GM21381 (cell line): ENCODE results near the gene TSPEAR.
"Not testable (repeated sequence)": the region's sequence is repeated elsewhere in the genome, so short reads cannot be mapped to it uniquely, and the experiment has no call there.

ENCODE experiments used
- ATAC-seq: cut with Tn5 transposase; IDR thresholded peaks from one replicate; pipeline ENCODE4 v1.9.1; 2021; ENCODE audit warnings: mild to moderate bottlenecking, moderate library complexity; ENCODE audit not compliant: unreplicated experiment

TSPEAR gene

DNA sequence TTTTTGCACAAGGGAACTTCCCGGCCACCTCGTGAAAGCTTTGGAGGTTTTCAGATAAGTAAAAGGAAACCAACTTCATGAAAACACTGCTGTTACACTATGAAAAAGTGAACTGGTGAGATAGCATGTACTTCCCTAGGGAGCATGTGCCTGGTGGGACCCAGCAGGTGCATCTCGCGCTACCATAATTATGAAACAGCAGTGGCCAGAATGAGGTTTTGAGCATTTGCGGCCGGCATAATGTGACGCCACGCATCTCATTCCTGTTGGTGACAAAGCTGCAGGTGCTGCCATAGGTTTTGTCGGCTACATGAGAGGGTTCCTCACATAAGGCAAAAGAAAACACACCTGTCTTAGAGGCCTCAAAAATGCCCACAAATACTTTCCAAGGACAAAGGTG is 154.5 kb downstream of the TSPEAR start:
- no peak for ATAC-seq

DNA sequence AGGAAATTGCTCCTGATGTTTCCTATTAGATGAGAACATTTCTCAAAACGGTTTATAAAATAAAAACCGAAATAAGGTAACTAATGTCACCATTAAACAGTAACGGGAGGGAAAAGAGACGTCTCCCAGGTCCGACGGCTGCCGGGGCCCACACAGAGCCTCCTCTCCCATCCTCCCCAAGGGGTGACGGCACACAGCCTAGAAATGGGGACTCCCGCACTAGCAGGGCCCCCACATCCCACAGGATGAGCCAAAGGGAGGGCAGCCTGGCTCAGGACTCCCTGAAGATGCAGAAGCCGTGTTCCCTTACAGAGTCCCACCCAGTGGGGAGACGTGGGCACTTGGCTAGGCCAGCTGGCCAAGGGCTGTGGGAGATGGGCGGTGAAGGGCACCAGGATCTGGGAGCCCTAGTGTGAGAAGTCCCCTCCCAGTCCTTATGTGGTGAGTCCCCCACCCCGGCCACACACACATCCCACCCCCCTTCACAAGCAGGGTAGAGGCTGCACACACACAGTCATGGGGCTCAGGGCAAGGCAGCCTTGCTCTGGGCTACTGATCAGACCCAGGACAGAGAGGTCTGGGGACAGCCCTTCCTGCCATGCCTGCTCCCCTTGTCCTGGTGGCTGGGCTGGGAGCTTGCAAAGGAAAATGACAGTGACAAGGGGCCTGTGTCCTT is 156.0 kb downstream of the TSPEAR start:
- no peak for ATAC-seq

DNA sequence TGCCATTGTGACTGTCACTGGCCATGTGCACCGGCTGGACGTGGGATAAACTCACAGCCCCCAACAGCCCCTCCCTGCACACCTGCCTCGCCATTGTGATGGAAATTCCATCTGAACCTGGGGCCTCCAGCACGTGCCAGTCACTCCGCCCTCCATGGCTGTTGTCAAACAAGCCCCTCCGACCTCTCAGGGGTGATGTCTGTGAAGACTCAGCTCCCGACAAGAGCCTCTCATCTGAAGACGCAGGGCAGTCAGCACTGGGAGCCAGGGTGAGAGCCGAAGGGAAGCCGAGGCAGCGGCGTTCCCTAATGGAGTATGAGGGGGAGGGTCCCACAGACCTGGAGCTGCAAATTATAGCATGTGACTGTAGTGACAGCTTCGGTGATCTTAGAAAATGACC is 158.7 kb downstream of the TSPEAR start:
- no peak for ATAC-seq

DNA sequence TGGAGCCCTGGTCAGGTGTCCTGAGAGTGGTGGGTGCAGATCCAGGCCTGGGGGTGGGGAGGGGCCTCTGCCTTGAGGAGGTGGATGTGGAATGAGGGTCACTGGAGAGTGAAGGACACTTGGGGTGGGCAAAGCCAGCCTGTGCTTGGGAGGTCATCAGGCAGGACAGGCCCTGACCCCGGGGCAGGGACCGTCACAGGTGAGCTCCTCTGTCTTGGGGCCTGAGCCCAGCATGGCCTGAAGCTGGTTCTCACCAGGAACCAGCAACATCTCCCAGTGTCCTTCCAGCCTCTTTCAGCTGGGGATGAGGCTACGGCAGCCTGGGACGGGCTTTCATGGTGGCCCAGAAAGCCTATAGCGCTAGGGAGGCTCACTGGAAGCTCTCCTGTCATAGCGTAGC is 159.2 kb downstream of the TSPEAR start:
- ATAC-seq = no peak

DNA sequence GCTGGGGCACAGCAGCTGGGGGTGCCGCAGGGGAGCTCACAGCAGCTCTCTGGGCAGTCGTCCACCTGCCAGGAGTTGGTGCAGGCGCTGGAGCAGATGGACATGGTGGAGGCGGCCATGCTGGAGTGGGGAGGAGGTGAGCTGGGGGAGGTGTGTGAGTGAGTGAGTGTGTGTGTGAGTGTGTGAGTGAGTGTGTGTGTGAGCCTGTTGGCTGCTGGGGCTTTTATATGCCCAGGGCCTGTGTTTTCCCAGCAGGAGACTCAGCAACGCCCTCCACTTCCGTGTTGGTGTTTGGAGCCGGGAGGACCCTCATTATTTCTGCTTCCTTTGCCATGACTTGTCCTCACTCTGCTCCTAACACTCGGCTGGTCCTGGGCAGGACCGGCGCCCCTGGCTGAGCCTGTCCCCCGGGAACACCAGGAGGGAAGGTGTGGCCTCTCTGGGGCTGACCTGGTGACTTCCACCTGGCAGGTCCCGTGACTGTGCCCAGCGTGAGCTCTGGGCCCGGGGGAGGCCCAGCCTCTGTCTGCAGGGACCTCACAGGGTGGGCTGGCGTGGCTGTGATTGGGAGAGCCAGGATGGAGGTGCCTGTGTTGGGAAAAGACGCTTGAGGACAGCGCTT is 159.9 kb downstream of the TSPEAR start, which contains the start of gene KRTAP10-2:
KRTAP10-2 (minus strand) TSS at position 166 of the 622 bp plus-strand sequence; CDS start at position 119, 47 bp downstream.
- no peak for ATAC-seq

DNA sequence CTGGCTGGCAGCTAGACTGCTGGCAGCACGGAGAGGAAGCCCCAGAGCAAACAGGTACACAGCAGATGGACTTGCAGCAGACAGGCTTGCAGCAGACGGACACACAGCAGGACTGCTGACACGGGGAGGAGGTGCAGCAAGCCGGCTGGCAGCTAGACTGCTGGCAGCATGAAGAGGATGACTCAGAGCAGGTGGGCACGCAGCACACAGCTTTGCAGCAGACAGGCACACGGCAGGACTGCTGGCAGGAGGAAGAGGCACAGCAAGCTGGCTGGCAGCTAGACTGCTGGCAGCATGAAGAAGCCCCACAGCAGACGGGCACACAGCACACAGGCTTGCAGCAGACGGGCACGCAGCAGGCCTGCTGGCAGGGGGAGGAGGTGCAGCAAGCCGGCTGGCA is 160.6 kb downstream of the TSPEAR start:
- no peak for ATAC-seq

DNA sequence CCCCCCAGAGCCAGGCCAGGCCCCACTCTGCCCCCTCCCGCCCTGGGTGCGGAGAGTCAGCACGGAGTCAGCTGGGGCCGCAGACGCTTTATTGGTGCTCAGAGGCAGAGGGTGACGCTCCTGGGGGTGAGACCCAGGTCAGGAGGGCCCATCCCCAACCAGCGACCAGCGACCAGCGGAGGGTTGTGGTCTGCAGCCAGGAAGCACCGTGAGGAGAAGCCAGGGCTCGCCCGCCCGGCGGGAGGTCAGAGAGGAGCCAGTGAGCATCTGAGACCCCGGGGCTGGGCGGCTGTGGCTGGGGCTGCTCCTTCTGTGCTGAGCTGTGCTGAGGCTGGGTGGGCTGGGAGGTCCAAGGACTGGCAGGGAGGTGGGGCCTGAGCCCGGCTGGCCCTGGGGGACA is 161.1 kb downstream of the TSPEAR start:
- ATAC-seq = not testable (repeated sequence)

DNA sequence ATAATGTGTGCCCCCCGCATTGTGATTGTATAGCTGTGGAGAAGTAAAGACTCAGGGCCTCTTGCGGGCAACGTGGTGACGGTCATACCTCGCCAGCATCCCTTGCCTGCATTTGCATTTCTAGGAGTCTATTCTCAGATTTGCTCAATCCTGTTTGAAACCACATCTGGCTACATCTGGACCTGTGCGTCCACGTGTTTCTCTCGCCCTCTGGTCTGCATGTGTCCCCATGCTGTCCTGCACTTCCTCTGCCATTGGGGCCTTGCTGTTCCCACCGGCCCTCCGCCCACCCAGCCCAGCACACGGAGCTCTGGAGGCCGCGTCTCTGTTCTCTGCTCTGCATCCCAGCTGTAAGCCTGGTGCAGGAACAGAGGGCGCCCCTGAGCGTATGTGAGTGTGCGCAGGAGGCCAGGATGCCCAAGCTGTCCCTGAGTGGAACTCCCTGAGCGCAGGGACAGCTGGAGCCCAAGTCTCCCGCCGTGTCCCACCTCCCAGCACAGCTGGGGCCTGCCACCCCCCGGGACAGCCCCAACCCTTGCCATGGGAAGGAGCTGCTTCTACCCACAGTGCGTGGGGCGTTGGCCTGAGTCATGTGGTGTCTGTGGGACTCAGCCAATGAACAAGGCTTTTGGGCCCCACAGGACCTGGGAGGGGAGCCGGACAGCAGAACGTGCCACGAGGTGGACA is 161.7 kb downstream of the TSPEAR start:
- no peak for ATAC-seq

DNA sequence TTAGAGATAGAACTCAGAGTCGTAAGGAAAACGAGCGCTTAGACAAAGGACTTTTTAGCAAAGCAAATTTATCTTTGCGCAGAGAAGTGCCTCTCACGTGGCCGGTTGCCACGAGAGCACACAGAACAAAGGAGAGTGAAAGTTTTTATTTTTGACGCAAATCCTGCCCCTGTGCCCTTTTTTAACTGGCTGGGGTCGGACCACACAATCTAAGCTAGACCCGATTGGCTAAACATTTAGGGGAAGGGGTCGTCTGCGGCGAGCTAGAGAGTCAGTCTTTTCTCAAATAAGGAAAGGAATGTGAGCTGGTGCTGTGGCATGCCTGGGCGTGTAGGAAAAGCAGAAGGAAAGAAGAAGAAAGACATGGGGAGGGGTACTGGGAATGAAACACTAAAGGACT is 162.4 kb downstream of the TSPEAR start:
- no peak for ATAC-seq

DNA sequence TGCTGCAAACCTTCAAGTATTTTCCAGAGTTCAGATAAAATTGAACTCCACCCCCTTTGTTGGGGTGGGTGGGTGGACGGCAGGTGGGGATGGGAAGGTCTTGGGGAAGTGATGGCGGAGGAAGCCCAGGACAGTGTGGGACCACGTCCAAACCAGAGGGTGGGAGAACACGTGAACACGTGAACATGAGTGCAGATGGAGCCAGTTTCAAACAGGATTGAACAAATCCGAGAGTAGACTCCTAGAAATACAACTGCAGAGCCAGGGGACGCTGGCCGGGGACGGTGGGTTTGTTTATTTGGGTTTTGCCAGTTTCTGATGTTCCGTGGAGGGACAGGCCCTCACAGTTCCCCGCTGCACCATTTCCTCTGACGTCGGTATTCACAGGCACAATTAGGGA is 163.0 kb downstream of the TSPEAR start:
- ATAC-seq = no peak

DNA sequence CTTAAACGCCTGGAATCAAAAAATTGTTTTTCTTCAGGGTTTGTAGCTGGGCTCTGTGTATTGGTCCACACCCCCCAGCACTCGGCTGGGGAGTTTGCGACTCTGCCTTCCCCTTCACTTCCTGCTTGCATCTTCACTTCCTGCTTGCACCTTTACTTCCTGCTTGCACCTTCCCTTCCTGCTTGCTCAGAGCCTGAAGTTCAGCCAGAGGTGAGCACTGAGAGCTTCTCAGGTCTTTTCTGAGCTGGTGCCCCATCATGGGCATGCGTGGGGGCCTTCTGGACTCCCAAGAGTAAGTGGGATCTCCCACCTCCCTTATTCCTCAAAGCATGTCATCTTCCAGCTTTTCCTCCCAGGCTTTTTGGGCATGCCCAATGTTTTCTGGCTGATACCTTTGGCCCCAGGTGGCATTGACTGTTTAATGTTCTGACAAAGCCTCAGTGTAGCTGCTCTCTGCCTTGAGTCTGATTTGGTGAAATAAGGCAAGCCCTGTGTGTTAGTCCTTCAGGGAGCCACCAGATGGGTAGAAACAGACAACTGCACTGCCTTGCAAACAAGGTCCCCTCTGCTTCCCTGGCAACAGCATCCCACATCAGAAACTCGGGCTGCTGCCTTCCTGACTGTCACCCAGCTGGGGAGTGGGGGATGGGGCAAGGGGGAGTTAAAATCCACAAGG is 163.6 kb downstream of the TSPEAR start:
- no peak for ATAC-seq

DNA sequence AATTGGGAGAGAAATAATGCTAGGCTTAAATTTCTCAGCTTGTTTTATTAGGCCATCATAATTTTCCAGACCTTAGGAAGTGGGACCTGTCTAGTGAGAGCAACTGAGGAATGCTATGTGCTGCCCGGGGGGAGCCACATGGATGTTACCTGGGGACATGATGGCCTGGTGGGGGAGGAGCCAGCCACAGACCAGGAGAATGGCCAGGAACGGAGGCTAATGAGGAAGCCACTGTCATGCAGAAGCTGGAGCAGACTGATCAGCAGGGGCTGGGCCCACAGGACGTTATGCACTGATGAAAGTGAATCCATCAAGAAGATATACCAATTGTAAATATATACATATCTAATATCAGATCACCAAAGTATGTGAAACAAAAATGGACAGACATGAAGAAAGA is 166.8 kb downstream of the TSPEAR start:
- ATAC-seq = no peak

DNA sequence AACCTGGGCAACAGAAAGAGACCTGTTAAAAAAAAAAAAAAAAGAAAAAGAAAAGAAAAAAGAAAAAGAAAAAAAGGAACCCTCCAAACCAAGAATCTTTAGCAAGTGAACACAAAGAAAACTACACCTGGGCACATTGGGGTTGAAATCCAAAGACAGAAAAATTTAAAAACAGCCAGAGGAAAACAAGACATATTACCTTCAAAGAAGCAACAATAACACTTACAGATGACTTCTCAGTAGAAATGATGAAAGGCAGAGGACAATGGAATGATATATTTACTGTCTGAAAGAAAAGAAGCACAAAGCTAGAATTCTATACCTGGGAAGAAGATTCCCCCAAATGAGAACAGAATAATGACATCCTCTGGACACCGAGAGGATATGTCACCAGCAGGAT is 168.7 kb downstream of the TSPEAR start:
- ATAC-seq = no peak

DNA sequence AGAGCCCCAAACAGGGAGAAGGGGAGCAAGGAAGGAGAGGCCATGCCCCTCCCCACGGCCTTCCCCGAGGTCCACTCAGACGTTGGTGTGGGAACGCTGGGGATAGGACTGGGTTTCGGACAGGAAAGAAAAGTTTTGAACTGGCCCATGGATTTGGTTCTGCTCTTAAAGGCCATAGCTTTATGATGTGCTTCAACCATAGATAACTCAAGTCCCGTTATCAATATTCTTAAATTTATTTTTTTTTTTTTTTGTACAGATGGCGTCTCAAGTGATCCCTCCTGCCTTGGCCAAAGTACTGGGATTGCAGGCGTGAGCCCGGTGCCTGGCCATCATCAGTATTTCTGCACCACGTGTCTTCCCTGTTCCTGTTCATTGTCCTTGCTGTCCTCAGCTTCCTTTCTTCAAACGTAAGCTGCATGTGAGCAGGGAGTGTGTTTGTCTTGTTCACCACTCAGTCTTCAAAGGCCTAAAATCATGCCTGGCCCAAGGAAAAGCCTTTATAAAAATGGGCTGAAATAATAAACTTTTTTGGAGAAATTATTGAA is 170.6 kb downstream of the TSPEAR start:
- no peak for ATAC-seq

DNA sequence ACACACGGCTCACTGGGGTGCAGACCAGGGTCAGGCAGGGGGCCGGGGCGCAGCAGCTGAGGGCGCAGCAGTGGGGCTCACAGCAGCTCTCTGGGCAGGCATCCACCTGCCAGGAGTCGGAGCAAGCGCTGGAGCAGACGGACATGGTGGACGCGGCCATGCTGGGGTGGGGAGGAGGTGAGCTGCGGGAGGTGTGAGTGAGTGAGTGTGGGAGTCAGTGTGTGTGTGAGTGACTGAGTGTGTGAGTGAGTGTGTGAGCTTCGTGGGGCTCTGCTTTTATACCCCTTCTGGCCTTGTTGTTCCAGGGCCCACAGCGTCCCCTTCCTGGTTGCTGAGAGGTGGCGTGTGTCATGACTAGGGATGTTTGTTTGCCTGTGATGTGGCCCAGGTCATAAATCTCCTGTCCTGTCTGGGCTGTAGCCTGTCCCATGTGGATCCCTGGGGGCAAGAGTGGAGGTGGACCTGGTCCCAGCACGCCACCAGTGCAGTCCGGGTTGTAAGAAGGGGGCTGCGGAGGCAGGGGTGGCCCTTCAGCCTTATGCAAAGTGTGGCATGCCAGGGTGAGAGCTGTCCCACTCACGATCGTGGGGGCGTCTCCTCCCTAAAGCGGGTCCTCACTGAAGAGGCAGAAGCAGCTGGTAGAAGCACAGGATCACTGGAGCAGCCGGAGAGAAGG is 171.2 kb downstream of the TSPEAR start, which contains the start of gene KRTAP10-1:
KRTAP10-1 (minus strand) TSS at position 205 of the 676 bp plus-strand sequence; CDS start at position 160, 45 bp downstream.
- ATAC-seq = no peak

DNA sequence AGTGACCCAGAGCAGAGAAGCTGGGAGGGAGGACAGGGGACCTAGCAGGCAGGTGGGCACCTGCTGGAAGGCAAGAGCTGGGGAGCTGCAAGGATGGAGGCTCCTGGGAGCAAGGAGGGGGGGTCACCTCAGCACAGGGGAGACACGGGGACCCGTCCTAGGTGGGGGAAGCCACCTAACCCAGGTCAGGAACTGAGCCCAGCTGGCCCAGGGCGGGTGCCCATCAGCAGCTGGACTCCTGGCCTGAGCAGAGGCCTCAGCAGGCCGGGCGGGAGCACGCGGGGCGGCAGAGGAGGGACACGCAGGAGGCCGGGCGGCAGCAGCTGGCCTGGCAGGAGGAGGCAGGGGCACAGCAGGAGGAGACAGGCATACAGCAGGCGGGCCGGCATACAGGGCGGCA is 172.3 kb downstream of the TSPEAR start:
- ATAC-seq = no peak

DNA sequence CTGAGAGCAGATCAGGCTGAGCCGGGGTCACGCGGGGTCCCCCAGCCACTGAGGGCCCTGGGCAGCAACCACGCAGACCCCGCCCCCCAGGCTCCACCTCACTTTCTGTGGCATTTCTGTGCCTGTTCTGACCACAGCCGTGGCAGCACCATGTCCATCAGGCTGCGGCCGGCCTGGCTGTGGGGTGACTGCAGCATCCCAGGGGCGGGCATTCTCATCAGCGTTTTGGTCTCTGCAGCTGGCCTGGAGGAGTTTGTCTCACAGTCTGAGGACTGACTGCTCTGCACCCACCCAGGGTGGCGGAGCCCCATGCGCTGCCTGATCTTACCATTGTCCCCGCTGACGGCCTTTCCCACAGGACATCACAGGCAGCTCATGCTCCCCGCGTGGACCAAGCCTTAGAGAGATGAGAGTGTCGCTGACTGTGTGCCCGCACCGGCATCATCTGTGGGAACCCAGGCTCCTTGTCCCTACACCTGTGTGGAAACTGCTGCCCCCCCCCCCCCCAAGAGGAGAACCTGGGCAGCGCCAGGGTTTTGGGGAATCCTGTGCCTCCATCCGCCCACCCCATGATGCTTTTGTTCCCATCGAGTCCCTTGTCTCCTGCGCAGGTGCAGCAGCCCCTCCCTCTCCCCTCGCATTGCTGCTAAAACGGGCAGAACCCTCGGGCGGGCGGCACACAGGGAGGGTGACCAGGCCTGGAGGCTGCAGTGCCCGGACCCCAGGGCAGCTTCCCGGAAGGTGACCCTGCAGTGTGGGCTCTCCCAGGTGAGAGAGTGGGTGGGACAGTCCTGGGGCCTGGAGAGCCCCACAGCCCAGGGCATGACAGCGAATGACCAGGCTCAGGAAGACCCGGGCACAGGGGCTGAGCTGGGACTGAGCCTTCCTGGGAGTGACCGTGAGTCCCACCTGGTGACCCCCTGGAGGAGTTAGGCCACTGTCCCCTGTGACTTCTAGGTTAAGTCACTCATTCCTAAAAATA is 173.2 kb downstream of the TSPEAR start:
- no peak for ATAC-seq

DNA sequence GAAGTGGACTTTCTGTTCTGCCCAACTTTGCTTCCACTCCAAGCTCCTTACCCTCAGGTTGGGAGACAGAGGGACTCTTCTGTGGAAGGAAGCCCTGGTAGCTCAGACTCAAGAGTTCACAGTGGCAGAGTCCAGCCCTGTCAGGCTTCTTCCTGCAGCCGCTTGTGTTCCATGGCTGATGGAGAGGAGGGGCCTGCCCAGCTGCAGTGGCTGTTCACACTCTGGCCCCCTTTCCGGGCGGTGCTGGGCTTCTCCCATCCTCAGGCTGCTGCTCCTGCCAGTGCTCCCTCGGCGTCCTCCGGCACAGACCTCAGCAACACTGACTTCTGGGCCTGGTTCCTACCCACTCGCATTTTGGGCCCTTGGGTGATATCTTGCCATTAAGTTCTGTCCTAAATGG is 175.4 kb downstream of the TSPEAR start:
- ATAC-seq = no peak

DNA sequence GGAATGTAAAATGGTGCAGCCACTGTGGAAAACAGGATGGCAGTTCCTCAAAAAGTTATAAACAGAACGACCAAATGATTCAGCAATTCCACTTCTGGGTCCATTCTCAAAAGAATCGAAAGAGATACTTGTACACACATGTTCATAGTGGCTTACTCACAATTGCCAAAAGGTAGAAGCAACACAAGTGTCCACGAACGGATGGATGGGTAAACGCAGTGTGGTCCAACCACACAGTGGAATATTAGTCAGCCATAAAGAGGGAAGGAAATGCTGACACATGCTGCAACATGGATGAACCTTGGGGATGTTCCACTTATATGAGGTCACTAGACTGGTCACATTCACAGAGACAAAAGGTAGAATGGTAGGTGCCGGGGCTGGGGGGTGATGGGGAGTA is 176.7 kb downstream of the TSPEAR start:
- ATAC-seq = no peak
